HepG2 (cell line): ENCODE data around the gene DOK4. TPM values are rescaled to one million over a fixed set of nuclear protein-coding genes. Genes with fewer than 3 reads are reported as not detected.

Experiments
- AKNA ChIP-seq: sonication (generic); formaldehyde crosslinking; IDR thresholded peaks from 2 replicates; pipeline ENCODE4 v1.4.0; 2020; ENCODE audit warnings: missing genetic modification reagents, borderline replicate concordance
- CBFB ChIP-seq: sonication (generic); formaldehyde crosslinking; IDR thresholded peaks from 2 replicates; pipeline ENCODE4 v1.4.0; 2020; ENCODE audit warnings: missing genetic modification reagents
- CBX2 ChIP-seq, 2 experiments: fragments of 200-600 bp in 1 of 2; sonication (generic); formaldehyde crosslinking in 1 of 2; IDR thresholded peaks; 2 replicates each; pipeline versions ENCODE4 v1.7.0 to v1.8.1; 2018 to 2022; ENCODE audit warnings: low read depth in 2 of 2, low read length in 1 of 2, mild to moderate bottlenecking in 1 of 2, missing genetic modification reagents in 1 of 2
- CENPT ChIP-seq: sonication (generic); formaldehyde crosslinking; IDR thresholded peaks from 2 replicates; pipeline ENCODE4 v1.8.0; 2022; ENCODE audit warnings: low read depth, mild to moderate bottlenecking, moderate library complexity, missing genetic modification reagents
- MAF1 ChIP-seq: sonication (generic); formaldehyde crosslinking; IDR thresholded peaks from 2 replicates; pipeline ENCODE4 v1.5.0; 2020; ENCODE audit warnings: missing genetic modification reagents, borderline replicate concordance
- MIER3 ChIP-seq: IDR thresholded peaks from 2 replicates; pipeline ENCODE4 v1.6.1; 2016; ENCODE audit warnings: missing compliant biosample characterization, borderline replicate concordance
- MZF1 ChIP-seq: sonication (generic); formaldehyde crosslinking; IDR thresholded peaks from 2 replicates; pipeline ENCODE4 v1.8.1; 2023; ENCODE audit warnings: mild to moderate bottlenecking, missing genetic modification reagents, borderline replicate concordance
- NFE2L2 ChIP-seq: fragments of 150-350 bp; IDR thresholded peaks from 2 replicates; pipeline ENCODE4 v1.6.1; 2014; ENCODE audit warnings: low read length
- PHF8 ChIP-seq: sonication (generic); formaldehyde crosslinking; IDR thresholded peaks from 2 replicates; pipeline ENCODE4 v1.5.0; 2020; ENCODE audit warnings: missing genetic modification reagents
- RNF2 ChIP-seq: fragments of 450-650 bp; conservative IDR thresholded peaks from 2 replicates; pipeline ENCODE4 v1.6.1; 2016; ENCODE audit warnings: low read depth
- RORA ChIP-seq: sonication (generic); formaldehyde crosslinking; IDR thresholded peaks from 2 replicates; pipeline ENCODE4 v1.5.0; 2020; ENCODE audit warnings: mild to moderate bottlenecking, missing genetic modification reagents, moderate library complexity
- TOPORS ChIP-seq: sonication (generic); formaldehyde crosslinking; IDR thresholded peaks from 2 replicates; pipeline ENCODE4 v1.8.0; 2023; ENCODE audit warnings: mild to moderate bottlenecking, missing genetic modification reagents
- ZBTB38 ChIP-seq: sonication (generic); formaldehyde crosslinking; IDR thresholded peaks from 2 replicates; pipeline ENCODE4 v1.5.1; 2020; ENCODE audit warnings: mild to moderate bottlenecking, missing genetic modification reagents
- ZBTB7B ChIP-seq: sonication (generic); formaldehyde crosslinking; IDR thresholded peaks from 2 replicates; pipeline ENCODE4 v1.4.0; 2020; ENCODE audit warnings: missing genetic modification reagents
- ZFP36 ChIP-seq: fragments of 150-350 bp; IDR thresholded peaks from 2 replicates; pipeline ENCODE4 v1.6.1; 2018; ENCODE audit warnings: borderline replicate concordance, low read length, low read depth; ENCODE audit not compliant: partially characterized antibody
- ZNF264 ChIP-seq: sonication (generic); formaldehyde crosslinking; IDR thresholded peaks from 2 replicates; pipeline ENCODE4 v1.4.0; 2020; ENCODE audit warnings: missing genetic modification reagents
- ZNF280D ChIP-seq: sonication (generic); formaldehyde crosslinking; IDR thresholded peaks from 2 replicates; pipeline ENCODE4 v1.5.1; 2020; ENCODE audit warnings: mild to moderate bottlenecking, missing genetic modification reagents
- ZNF343 ChIP-seq: sonication (generic); formaldehyde crosslinking; IDR thresholded peaks from 2 replicates; pipeline ENCODE4 v1.4.0; 2020; ENCODE audit warnings: mild to moderate bottlenecking, missing genetic modification reagents
- ZNF432 ChIP-seq: sonication (generic); formaldehyde crosslinking; IDR thresholded peaks from 2 replicates; pipeline ENCODE4 v1.5.0; 2020; ENCODE audit warnings: missing genetic modification reagents, mild to moderate bottlenecking, borderline replicate concordance
- ZNF451 ChIP-seq: sonication (generic); formaldehyde crosslinking; IDR thresholded peaks from 2 replicates; pipeline ENCODE4 v1.5.0; 2020; ENCODE audit warnings: mild to moderate bottlenecking, missing genetic modification reagents
- ZNF724P ChIP-seq: sonication (generic); formaldehyde crosslinking; IDR thresholded peaks from 2 replicates; pipeline ENCODE4 v1.8.0; 2022; ENCODE audit warnings: missing genetic modification reagents, borderline replicate concordance
- ZNF850 ChIP-seq: sonication (generic); formaldehyde crosslinking; conservative IDR thresholded peaks from 2 replicates; pipeline ENCODE4 v1.9.0; 2021; ENCODE audit warnings: mild to moderate bottlenecking, missing genetic modification reagents
- ZSCAN9 ChIP-seq: IDR thresholded peaks from 2 replicates; pipeline ENCODE4 v1.6.1; 2016; ENCODE audit warnings: borderline replicate concordance
- polyA plus RNA-seq, 8 experiments: library from polyadenylated mRNA; depleted of rRNA in 3 of 8; stranded (reverse) in 7 of 8; unstranded in 1 of 8; fragments of >200 nt; fragmentation: Illumina TruSeq in 4 of 8; extraction: Trizol in 4 of 8; gene quantifications; 2 replicates each; pipeline versions ENCODE4 v1.2.1 to v1.2.3, GENCODE V29; 2011 to 2016; ENCODE audit warnings: low read depth in 4 of 8, missing spikeins in 1 of 8, mixed read lengths in 1 of 8; ENCODE audit not compliant: insufficient read depth in 1 of 8
- total RNA-seq, 5 experiments: library from RNA; depleted of rRNA; stranded (reverse); fragments of >200 nt; fragmentation: Illumina TruSeq; extraction: Trizol; gene quantifications; 2 replicates each; pipeline ENCODE4 v1.2.3, GENCODE V29; 2016; ENCODE audit warnings: low read depth in 1 of 5

DOK4 gene
- total and polyA plus RNA-seq, 2 of the 13 experiments (the other 11 are each of a cell fraction or from before 2014, with no cell fraction given) = 52.7 to 70.0 TPM

- TF ChIP-seq AKNA (CRISPR knock-in tag) (no peak), ZBTB7B (CRISPR knock-in tag) (peak; percentile 91), MIER3 (CRISPR knock-in tag) (0 out of 2 replicates have a peak, but pooled peaks have one; percentile 28), MAF1 (CRISPR knock-in tag) (no peak), ZNF451 (no peak), MZF1 (no peak), ZNF343 (CRISPR knock-in tag) (no peak), ZNF724P (CRISPR knock-in tag) (peak; percentile 93; the same call in 1 of the 2 replicates), ZNF850 (CRISPR knock-in tag) (no peak), ZNF264 (CRISPR knock-in tag) (no peak), RNF2 (no peak), CENPT (CRISPR knock-in tag) (peak; percentile 33; the same call in 1 of the 2 replicates), ZNF280D (CRISPR knock-in tag) (no peak), RORA (CRISPR knock-in tag) (no peak), NFE2L2 (no peak), ZNF432 (CRISPR knock-in tag) (no peak), ZBTB38 (CRISPR knock-in tag) (no peak; the same call in 1 of the 2 replicates), PHF8 (CRISPR knock-in tag) (no peak), TOPORS (CRISPR knock-in tag) (no peak), ZSCAN9 (CRISPR knock-in tag) (no peak), CBFB (CRISPR knock-in tag) (no peak), CBX2 (IDR thresholded peaks at IDR 0.05; ENCODE audit: low read depth, low read length) (no peak), CBX2 (CRISPR knock-in tag; IDR thresholded peaks at IDR 0.05; ENCODE audit: low read depth) (0 out of 2 replicates have a peak, but pooled peaks have one; percentile 66), ZFP36 (no peak)
Measured at GRCh38 chr16:57519796-57520360, 33.6 kb upstream of the DOK4 start (continued).
